Right cardiac atrium (tissue), 5 donors: ENCODE measurements around the gene IGFBP4. TPM values are rescaled to one million over a fixed set of nuclear protein-coding genes. Genes with fewer than 3 reads are reported as not detected.

Experiments used
- ATAC-seq, 2 donors: fragments of 200-7000 bp; cut with Tn5 transposase; one replicate each; pipeline versions ENCODE4 v1.8.0 to v1.9.1; 2020; ENCODE audit warnings: moderate library complexity in 2 of 2, mild to moderate bottlenecking in 1 of 2
- DNase-seq, 3 donors: peaks; one replicate each; pipeline ENCODE4 v3.0.0-alpha.2; 2020
- H3K27ac ChIP-seq: one replicate; pipeline ENCODE4 v1.5.1; 2013; ENCODE audit warnings: mild to moderate bottlenecking, low read length, control low read depth, moderate library complexity
- H3K27me3 ChIP-seq: one replicate; pipeline ENCODE4 v1.6.1; 2013; ENCODE audit not compliant: control insufficient read depth, insufficient read depth
- H3K4me1 ChIP-seq: one replicate; pipeline ENCODE4 v1.6.1; 2013; ENCODE audit warnings: low read length; ENCODE audit not compliant: control insufficient read depth, insufficient read depth
- H3K4me3 ChIP-seq: one replicate; pipeline ENCODE4 v1.5.1; 2013; ENCODE audit warnings: low read length, control low read depth
- H3K9me3 ChIP-seq: one replicate; pipeline ENCODE4 v1.6.1; 2013; ENCODE audit warnings: low read length; ENCODE audit not compliant: control insufficient read depth
- WGBS: extraction: QIAGEN DNeasy Blood & Tissue Kit; methylation state at CpG from one replicate; pipeline ENCODE4 v1.1.7; 2013; 5-methylcytosine and 5-hydroxymethylcytosine counted together
- intact Hi-C, 4 donors: fragments of 100-400 bp; cut with DNase I; formaldehyde crosslinking; loops; one replicate each; pipeline versions ENCODE4 v1.11.0 to v1.14.0; 2022 to 2023
- polyA plus RNA-seq: library from polyadenylated mRNA; stranded (reverse); fragments of 200-250 nt; gene quantifications from one replicate; pipeline ENCODE4 v1.2.3, GENCODE V29; 2013
- total RNA-seq, 4 donors: library from RNA; stranded (reverse); fragmentation: NEBNext Ultra II Directional; extraction: Animal tissue kit (Norgen Biotek cat#: 25700); gene quantifications; one replicate each; pipeline ENCODE4 v1.2.1, GENCODE V29; 2021
- donor health status: healthy with polysubstance abuse.
- donor health status: DM: no; HTN: yes; CAD: no.
- donor health status: DM: no; HTN: no; CAD: no.
- donor health status: DM: no; HTN: yes; CAD: no; lungs with severe emphysema.
- donor health status: DM: yes; HTN: yes; CAD: no.

IGFBP4 gene
- total and polyA plus RNA-seq, 5 donors: 159 to 510 (median 226) TPM

- no peak for ATAC-seq
- Histone ChIP-seq H3K27ac (no peak overlapping the region), H3K4me3 (no peak overlapping the region), H3K4me1 (peaks cover 9% of the 10 kb centered on the region), H3K27me3 (no peaks in the 10 kb centered on the region), H3K9me3 (no peaks in the 10 kb centered on the region)
- WGBS: 97% methylated on average over 2 of the region's 2 CpGs
- DNase-seq: no peak
- intact Hi-C loops: no loop called here
These were observed 59.9 kb downstream of the IGFBP4 start for GRCh38 chr17:40503154-40503553.

GRCh38 chr17:40506786-40507185 lies 63.5 kb downstream of the IGFBP4 start:
- Histone ChIP-seq H3K9me3 (no peaks in the 10 kb centered on the region), H3K27me3 (no peaks in the 10 kb centered on the region), H3K4me3 (no peak overlapping the region), H3K4me1 (no peaks in the 10 kb centered on the region), H3K27ac (no peak overlapping the region)
- WGBS: 81% methylated on average over 5 of the region's 5 CpGs
- ATAC-seq (no peak), DNase-seq (no peak)
- intact Hi-C loops: no loop called here

Other genes starting within 250 kb of the IGFBP4 start
- 10 to 100 TPM; 11.1 to 14.6 (median 13.5) TPM for gene WIPF2, start 224.1 kb upstream of the IGFBP4 start, total RNA-seq
- 8.2 TPM for gene WIPF2, start 224.1 kb upstream of the IGFBP4 start, polyA plus RNA-seq
- 1 to 10 TPM; 1.0 to 1.8 (median 1.3) TPM for gene CDC6, start 155.6 kb upstream of the IGFBP4 start, total RNA-seq
- gene CDC6, start 155.6 kb upstream of the IGFBP4 start, polyA plus RNA-seq: 0.36 TPM
- gene RARA, start 134.3 kb upstream of the IGFBP4 start, total RNA-seq: 10 to 100 TPM; 26.2 to 39.0 (median 29.1) TPM
- 28.3 TPM for gene RARA, start 134.3 kb upstream of the IGFBP4 start, polyA plus RNA-seq
- gene GJD3, start 78.7 kb upstream of the IGFBP4 start, total RNA-seq: 1 to 10 TPM in 1 of 4 donors, under 1 TPM in 3; 0.74 to 1.4 (median 0.86) TPM
- gene GJD3, start 78.7 kb upstream of the IGFBP4 start, polyA plus RNA-seq: 0.27 TPM
- 1 to 10 TPM in 3 of 4 donors, under 1 TPM in 1; 0.22 to 5.9 (median 3.2) TPM for gene TOP2A, start 25.6 kb upstream of the IGFBP4 start, total RNA-seq
- 0.70 TPM for gene TOP2A, start 25.6 kb upstream of the IGFBP4 start, polyA plus RNA-seq
- gene TNS4, start 58.2 kb downstream of the IGFBP4 start, total RNA-seq: under 1 TPM in 1 of 4 donors, not detected in 3; 0.14 TPM
- gene TNS4, start 58.2 kb downstream of the IGFBP4 start, polyA plus RNA-seq: not detected
- gene CCR7, start 122.0 kb downstream of the IGFBP4 start, total RNA-seq: under 1 TPM in 2 of 4 donors, not detected in 2; 0.19 to 0.20 TPM
- 0.11 TPM for gene CCR7, start 122.0 kb downstream of the IGFBP4 start, polyA plus RNA-seq
- 10 to 100 TPM; 69.2 to 72.0 (median 71.4) TPM for gene SMARCE1, start 204.4 kb downstream of the IGFBP4 start, total RNA-seq
- 51.8 TPM for gene SMARCE1, start 204.4 kb downstream of the IGFBP4 start, polyA plus RNA-seq
- gene KRT222, start 221.7 kb downstream of the IGFBP4 start, total RNA-seq: 1 to 10 TPM in 1 of 4 donors, under 1 TPM in 3; 0.45 to 1.4 (median 0.58) TPM
- gene KRT222, start 221.7 kb downstream of the IGFBP4 start, polyA plus RNA-seq: 1.5 TPM